ENCODE data around the gene MBTD1. TPM values are rescaled to one million over a fixed set of nuclear protein-coding genes. Genes with fewer than 3 reads are reported as not detected.

The MBTD1 gene
- total and polyA plus RNA-seq, 5 donors, result 4.1 to 9.1 (median 6.2) TPM

DNA sequence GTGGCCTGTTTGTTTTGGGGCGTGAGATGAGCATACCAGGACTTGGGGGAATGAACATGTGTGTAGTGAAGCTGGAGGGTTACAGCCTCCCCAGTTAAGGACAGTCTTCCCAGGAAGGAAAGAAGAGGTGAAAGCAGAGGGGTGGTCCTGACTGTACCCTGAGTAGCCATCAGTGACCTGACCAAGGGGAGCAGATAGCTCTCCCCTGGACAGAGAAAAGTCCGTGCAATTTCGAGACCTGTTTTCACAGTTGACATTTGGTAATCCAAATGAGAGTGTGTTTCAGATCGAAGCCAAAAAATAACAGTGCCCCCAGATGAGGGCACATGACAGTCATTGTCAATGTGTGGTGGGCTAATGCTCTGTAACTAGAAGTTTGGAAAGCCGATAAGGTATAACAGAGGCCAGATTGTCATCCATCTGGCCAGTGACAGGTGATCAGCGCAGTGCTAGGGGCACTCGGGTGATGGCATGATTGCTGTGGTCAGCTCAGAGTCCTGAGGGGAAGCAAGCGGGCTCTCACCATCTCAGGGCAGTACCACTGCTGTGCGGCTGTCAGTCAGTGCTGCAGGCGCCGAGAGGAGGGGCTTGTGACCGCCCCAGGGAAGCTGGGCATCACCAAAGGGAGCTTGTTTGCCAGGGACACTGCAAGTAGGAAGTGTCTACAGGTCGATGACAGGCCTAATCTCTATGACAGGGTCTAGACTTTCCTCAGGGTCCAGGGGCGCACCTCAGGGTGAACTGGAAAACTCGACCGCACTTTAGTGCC, 94.8 kb downstream of the MBTD1 start:
- H3K4me3 ChIP-seq (ENCODE audit: low read length), result no peak overlapping the region
- H3K27ac ChIP-seq (ENCODE audit: low read length), result peak overlapping the region; percentile 95
- H3K27me3 ChIP-seq (ENCODE audit: control insufficient read depth, insufficient read depth), result no peaks in the 10 kb centered on the region
- ATAC-seq, result peak; percentile 3 to 10
- peak; percentile 25 to 75 (median 75) for DNase-seq
- WGBS, result 58% methylated on average over 16 of the region's 16 CpGs
- no peaks in the 10 kb centered on the region for H3K4me1 ChIP-seq (ENCODE audit: control insufficient read depth, insufficient read depth, low read length)
- intact Hi-C loops (cut with DNase I), result no loop called here
- H3K9me3 ChIP-seq (ENCODE audit: control insufficient read depth, low read length), result no peaks in the 10 kb centered on the region

DNA sequence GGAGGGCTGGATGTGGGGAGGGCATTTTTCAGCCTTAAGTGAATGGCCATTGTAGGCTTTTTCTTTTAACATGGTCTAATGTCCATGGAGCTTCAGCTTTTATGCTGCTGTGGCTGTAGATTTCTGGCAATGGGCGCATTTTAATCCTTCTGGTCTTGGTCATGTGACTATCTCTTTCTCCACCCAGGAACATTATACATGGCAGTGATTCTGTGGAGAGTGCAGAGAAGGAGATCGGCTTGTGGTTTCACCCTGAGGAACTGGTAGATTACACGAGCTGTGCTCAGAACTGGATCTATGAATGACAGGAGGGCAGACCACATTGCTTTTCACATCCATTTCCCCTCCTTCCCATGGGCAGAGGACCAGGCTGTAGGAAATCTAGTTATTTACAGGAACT, 98.3 kb downstream of the MBTD1 start:
- ATAC-seq (no peak), DNase-seq (no peak)
- no peaks in the 10 kb centered on the region for H3K4me1 ChIP-seq (ENCODE audit: control insufficient read depth, insufficient read depth, low read length)
- no peak overlapping the region for H3K4me3 ChIP-seq (ENCODE audit: low read length)
- no peaks in the 10 kb centered on the region for H3K9me3 ChIP-seq (ENCODE audit: control insufficient read depth, low read length)
- H3K27ac ChIP-seq (ENCODE audit: low read length), result no peak overlapping the region
- H3K27me3 ChIP-seq (ENCODE audit: control insufficient read depth, insufficient read depth), result no peaks in the 10 kb centered on the region
- 87% methylated on average over 3 of the region's 3 CpGs for WGBS
- intact Hi-C loops (cut with DNase I), result no loop called here

DNA sequence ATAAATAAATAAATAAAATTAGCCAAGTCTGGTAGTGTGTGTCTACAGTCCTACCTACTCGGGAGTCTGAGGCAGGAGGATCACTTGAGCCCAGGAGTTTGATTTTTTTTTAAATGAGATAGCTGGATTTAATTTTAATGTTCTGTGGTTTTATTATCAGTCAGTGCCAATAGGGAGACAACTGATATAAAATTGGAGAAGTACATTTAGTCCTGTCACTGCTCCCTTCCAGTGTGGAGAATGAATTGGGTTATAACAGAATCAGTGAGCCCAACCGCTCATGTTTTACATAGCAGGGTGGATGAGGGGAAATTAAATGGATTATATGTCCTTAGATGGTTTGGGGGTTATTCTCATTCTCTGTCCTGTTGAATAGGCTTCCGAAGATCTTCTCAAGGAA, 100.2 kb downstream of the MBTD1 start:
- no peak overlapping the region for H3K4me3 ChIP-seq (ENCODE audit: low read length)
- no peak for DNase-seq
- intact Hi-C loops (cut with DNase I), result no loop called here
- no peaks in the 10 kb centered on the region for H3K4me1 ChIP-seq (ENCODE audit: control insufficient read depth, insufficient read depth, low read length)
- H3K27me3 ChIP-seq (ENCODE audit: control insufficient read depth, insufficient read depth), result no peaks in the 10 kb centered on the region
- WGBS, result 95% methylated on average over 3 of the region's 3 CpGs
- H3K27ac ChIP-seq (ENCODE audit: low read length), result no peak overlapping the region
- ATAC-seq, result no peak
- H3K9me3 ChIP-seq (ENCODE audit: control insufficient read depth, low read length), result no peaks in the 10 kb centered on the region

DNA sequence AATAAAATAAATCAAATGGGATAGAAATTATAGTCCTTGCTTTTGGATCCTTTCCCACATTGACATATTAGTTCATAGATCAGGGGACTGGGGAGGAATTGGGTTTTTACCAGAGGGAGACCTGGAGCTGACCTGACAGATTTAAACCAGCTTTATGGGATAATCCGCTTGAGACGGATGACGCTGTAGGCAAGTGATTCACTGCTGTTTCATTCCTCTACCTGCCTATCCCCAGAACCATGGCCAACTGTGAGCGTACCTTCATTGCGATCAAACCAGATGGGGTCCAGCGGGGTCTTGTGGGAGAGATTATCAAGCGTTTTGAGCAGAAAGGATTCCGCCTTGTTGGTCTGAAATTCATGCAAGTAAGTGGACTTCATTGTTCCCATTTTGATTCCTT, 104.4 kb downstream of the MBTD1 start:
- H3K4me1 ChIP-seq (ENCODE audit: control insufficient read depth, insufficient read depth, low read length), result peaks cover 2% of the 10 kb centered on the region
- no peak overlapping the region for H3K4me3 ChIP-seq (ENCODE audit: low read length)
- intact Hi-C loops (cut with DNase I), result no loop called here
- no peaks in the 10 kb centered on the region for H3K9me3 ChIP-seq (ENCODE audit: control insufficient read depth, low read length)
- ATAC-seq (no peak), DNase-seq (no peak)
- no peak overlapping the region for H3K27ac ChIP-seq (ENCODE audit: low read length)
- 96% methylated on average over 8 of the region's 8 CpGs for WGBS
- H3K27me3 ChIP-seq (ENCODE audit: control insufficient read depth, insufficient read depth), result no peaks in the 10 kb centered on the region

DNA sequence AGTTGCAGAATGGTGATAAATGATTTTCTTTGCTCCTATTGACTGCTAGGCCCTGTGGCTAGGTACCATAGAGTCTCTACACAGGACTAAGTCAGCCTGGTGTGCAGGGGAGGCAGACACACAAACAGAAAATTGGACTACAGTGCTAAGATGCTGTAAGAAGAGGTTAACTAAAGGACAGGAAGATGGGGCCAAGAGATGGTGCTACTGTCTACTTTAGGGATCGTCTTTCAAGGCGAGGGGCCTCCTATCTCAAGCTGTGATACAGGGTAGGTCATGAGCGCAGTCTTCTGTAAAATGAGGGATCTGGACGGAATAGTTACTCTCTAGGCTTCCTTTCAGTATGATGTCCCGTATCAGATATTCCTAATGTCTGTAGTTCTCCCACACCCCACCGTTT, 105.7 kb downstream of the MBTD1 start:
- intact Hi-C loops (cut with DNase I), result loop anchor here in 2 of 4 donors (5.0 kb wide), 1 partner anchor 152 kb away; no protein-coding TSS in a partner anchor
- peaks cover 2% of the 10 kb centered on the region for H3K4me1 ChIP-seq (ENCODE audit: control insufficient read depth, insufficient read depth, low read length)
- 11% methylated on average over 6 of the region's 6 CpGs for WGBS

DNA sequence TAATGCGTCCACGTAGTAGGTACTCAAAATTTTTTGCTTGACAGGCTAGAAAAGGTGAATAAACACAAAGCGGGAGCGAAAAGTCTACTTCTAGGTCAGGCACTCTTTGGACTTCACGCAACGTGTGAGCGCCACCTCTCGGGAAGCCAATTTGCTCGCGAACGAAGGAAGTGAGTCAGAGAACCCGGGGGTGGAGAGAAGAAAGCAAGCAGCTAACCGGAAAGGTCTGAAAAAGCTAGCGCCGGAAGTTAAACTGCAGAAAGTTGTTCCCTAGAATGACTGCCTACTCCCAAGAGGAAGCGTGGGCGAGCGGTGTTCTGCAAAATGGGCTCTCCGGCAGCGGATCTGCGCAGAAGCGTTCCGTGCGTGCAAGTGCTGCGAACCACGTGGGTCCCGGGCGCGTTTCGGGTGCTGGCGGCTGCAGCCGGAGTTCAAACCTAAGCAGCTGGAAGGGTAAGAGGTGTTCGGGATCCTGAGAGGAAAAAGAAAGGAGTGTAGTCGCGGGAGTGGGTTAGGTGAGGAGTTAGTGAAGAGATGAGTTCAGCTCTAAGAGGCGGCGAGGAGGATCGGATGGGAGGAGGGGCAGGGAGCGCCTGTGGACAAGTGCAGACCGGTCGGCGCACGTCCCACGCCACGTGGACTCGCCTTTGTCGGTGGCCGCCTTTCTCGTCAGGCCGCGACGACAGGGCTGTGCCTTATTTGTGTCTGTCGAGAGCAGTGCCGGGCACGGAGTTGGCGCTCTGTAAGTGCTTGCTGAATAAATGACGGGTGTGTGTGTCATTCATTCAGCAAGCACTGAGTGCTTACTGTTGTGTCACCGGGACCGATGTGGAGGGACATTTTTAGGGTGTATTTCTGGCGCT, 106.4 kb downstream of the MBTD1 start, which contains the start of gene NME1:
NME1 (plus strand) TSS at position 350 of the 863 bp plus-strand sequence. CDS start 2,096 bp downstream, outside the sequence.
- Histone ChIP-seq H3K4me1 (ENCODE audit: control insufficient read depth, insufficient read depth, low read length) (peaks cover 2% of the 10 kb centered on the region), H3K27me3 (ENCODE audit: control insufficient read depth, insufficient read depth) (no peaks in the 10 kb centered on the region), H3K4me3 (ENCODE audit: low read length) (peak within 1 kb of the TSS; percentile 51), H3K9me3 (ENCODE audit: control insufficient read depth, low read length) (no peaks in the 10 kb centered on the region), H3K27ac (ENCODE audit: low read length) (peak within 1 kb of the TSS; percentile 86)
- intact Hi-C loops (cut with DNase I), result loop anchor here in 3 of 4 donors (2.0 to 5.0 kb wide), 3 partner anchors 33 to 153 kb away; partner anchors contain the start of gene SPAG9 (in 2 of the 3)
- DNase-seq, result peak; percentile 94 to 97 (median 97)
- under 1% methylated on average over 60 of the region's 60 CpGs for WGBS
- ATAC-seq, result peak; percentile 97

More for the DNA sequence above, 105.7 kb downstream of the MBTD1 start:
- Histone ChIP-seq H3K9me3 (ENCODE audit: control insufficient read depth, low read length) (no peaks in the 10 kb centered on the region), H3K4me3 (ENCODE audit: low read length) (peak overlapping the region; percentile 51), H3K27ac (ENCODE audit: low read length) (no peak overlapping the region), H3K27me3 (ENCODE audit: control insufficient read depth, insufficient read depth) (no peaks in the 10 kb centered on the region)
- DNase-seq (no peak), ATAC-seq (peak in 1 of 2 donors; percentile 8)

DNA sequence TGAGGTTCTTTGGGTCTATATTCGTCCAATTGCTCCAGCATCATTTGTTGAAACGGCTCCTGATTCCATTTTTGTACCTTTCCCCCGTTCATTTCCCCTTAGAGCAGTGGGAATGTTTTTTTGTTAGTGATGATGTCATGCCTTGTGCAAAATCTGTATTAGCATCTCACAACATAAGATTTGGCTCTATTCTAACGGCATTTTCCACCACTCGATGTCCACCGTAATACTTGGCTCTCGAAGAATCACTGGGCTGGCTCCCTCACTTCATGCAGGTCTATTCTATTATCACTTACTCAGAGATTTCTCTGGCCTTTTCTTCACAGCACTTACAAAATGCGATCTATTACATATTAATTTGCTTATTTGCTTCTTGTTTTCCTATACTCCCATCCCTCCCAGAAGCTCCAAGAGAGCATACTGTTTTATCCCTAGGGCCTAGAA, 107.1 kb downstream of the MBTD1 start:
- peak; percentile 5 to 13 for ATAC-seq
- WGBS, result 13% methylated on average over 8 of the region's 8 CpGs
- intact Hi-C loops (cut with DNase I), result loop anchor here in 3 of 4 donors (2.0 to 5.0 kb wide), 3 partner anchors 32 to 152 kb away; partner anchors contain the start of gene SPAG9 (in 2 of the 3)

DNA sequence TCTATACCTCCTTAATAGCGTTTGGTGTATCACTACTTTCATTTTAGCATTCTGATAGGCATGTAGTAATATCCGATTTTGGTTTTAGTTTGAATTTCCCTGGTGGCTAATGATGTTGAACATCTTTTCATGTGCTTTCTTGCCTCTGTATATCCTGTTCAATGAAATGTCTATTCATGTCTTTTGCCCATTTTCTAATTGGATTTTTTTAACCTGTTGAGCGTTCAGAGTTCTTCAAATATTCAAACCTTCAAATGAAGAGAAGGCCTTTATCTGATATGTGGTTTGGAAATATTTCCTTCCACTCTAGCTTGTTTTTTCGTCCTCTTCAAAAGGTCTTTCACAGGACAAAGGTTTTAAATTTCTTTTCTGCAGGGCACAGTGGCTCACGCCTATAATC, 108.9 kb downstream of the MBTD1 start:
- Histone ChIP-seq H3K9me3 (ENCODE audit: control insufficient read depth, low read length) (no peaks in the 10 kb centered on the region), H3K4me3 (ENCODE audit: low read length) (no peak overlapping the region), H3K27me3 (ENCODE audit: control insufficient read depth, insufficient read depth) (no peaks in the 10 kb centered on the region), H3K4me1 (ENCODE audit: control insufficient read depth, insufficient read depth, low read length) (peaks cover 2% of the 10 kb centered on the region), H3K27ac (ENCODE audit: low read length) (no peak overlapping the region)
- no peak for ATAC-seq
- intact Hi-C loops (cut with DNase I), result loop anchor here in 2 of 4 donors (5.0 kb wide), 1 partner anchor 149 kb away; no protein-coding TSS in a partner anchor
- DNase-seq, result no peak
- WGBS, result 92% methylated on average over 5 of the region's 5 CpGs

More for the DNA sequence above, 107.1 kb downstream of the MBTD1 start:
- Histone ChIP-seq H3K4me1 (ENCODE audit: control insufficient read depth, insufficient read depth, low read length) (peaks cover 2% of the 10 kb centered on the region), H3K4me3 (ENCODE audit: low read length) (peak overlapping the region; percentile 8), H3K9me3 (ENCODE audit: control insufficient read depth, low read length) (no peaks in the 10 kb centered on the region), H3K27me3 (ENCODE audit: control insufficient read depth, insufficient read depth) (no peaks in the 10 kb centered on the region), H3K27ac (ENCODE audit: low read length) (peak overlapping the region; percentile 86)
- no peak for DNase-seq

DNA sequence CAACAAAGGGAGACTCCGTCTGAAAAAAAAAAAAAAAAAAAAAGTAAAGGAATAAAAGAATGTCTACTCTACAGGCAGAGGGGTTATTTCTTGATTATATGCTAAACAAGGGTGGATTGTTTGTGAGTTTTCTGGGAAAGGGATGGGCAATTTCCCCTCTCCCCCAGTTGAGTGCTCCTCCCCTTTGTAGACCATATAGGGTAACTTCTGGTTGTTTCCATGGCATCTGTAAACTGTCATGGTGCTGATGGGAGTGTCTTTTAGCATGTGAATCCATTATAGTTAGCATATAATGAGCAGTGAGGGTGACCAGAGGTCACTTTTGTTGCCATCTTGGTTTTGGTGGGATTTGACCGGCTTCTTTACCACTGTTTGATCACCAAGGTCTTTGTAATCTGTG, 110.7 kb downstream of the MBTD1 start:
- ATAC-seq, result no peak
- Histone ChIP-seq H3K27me3 (ENCODE audit: control insufficient read depth, insufficient read depth) (no peaks in the 10 kb centered on the region), H3K9me3 (ENCODE audit: control insufficient read depth, low read length) (no peaks in the 10 kb centered on the region), H3K4me3 (ENCODE audit: low read length) (no peak overlapping the region), H3K27ac (ENCODE audit: low read length) (no peak overlapping the region), H3K4me1 (ENCODE audit: control insufficient read depth, insufficient read depth, low read length) (peaks cover 1% of the 10 kb centered on the region)
- intact Hi-C loops (cut with DNase I), result loop anchor here in 1 of 4 donors (10.0 kb wide), 1 partner anchor 144 kb away; no protein-coding TSS in a partner anchor
- WGBS, result 82% methylated on average over 2 of the region's 2 CpGs
- no peak for DNase-seq

DNA sequence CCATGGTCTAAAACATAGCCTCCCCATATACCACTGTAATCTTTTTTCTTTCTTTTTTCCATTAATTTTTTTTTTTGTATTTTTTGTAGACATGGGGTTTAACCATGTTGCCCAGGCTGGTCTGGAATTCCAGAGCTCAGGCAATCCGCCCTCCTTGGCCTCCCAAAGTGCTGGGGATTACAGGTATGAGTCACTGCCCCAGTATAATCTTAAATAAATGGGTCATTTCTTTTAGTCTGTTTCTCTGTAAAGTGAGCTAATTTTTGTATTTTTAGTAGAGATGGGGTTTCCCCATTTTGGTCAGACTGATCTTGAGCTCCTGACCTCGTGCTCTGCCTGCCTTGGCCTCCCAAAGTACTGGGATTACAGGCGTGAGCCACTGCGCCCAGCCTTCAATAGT, 112.2 kb downstream of the MBTD1 start:
- 78% methylated on average over 4 of the region's 4 CpGs for WGBS
- intact Hi-C loops (cut with DNase I), result loop anchor here in 1 of 4 donors (10.0 kb wide), 1 partner anchor 143 kb away; no protein-coding TSS in a partner anchor
- ATAC-seq, result no peak

More for the DNA sequence above, 112.2 kb downstream of the MBTD1 start:
- no peaks in the 10 kb centered on the region for H3K9me3 ChIP-seq (ENCODE audit: control insufficient read depth, low read length)
- no peak for DNase-seq
- H3K4me1 ChIP-seq (ENCODE audit: control insufficient read depth, insufficient read depth, low read length), result no peaks in the 10 kb centered on the region
- H3K4me3 ChIP-seq (ENCODE audit: low read length), result no peak overlapping the region
- no peak overlapping the region for H3K27ac ChIP-seq (ENCODE audit: low read length)
- no peaks in the 10 kb centered on the region for H3K27me3 ChIP-seq (ENCODE audit: control insufficient read depth, insufficient read depth)
